Hepatocyte (in vitro differentiated cells): ENCODE data around the gene DESI1. TPM values are rescaled to one million over a fixed set of nuclear protein-coding genes. Genes with fewer than 3 reads are reported as not detected.

Experiments used
- DNase-seq: peaks from one replicate; pipeline ENCODE4 v3.0.0-alpha.2; 2016; ENCODE audit warnings: low spot score
- H2AFZ ChIP-seq: fragments of 200-600 bp; sonication (generic); 2 replicates; pipeline ENCODE4 v1.6.0; 2016; ENCODE audit warnings: antibody characterized with exemption, mild to moderate bottlenecking
- H3K27ac ChIP-seq: fragments of 200-600 bp; sonication (generic); 2 replicates; pipeline ENCODE4 v1.5.1; 2016; ENCODE audit warnings: mild to moderate bottlenecking
- H3K27me3 ChIP-seq: fragments of 200-600 bp; sonication (generic); 2 replicates; pipeline ENCODE4 v1.6.1; 2016
- H3K36me3 ChIP-seq: fragments of 200-600 bp; sonication (generic); replicated peaks from 2 replicates; pipeline ENCODE4 v1.5.1; 2016; ENCODE audit warnings: low read depth; ENCODE audit not compliant: insufficient read depth
- H3K4me1 ChIP-seq: fragments of 200-600 bp; sonication (generic); 2 replicates; pipeline ENCODE4 v1.5.1; 2016; ENCODE audit warnings: mild to moderate bottlenecking, moderate library complexity; ENCODE audit not compliant: insufficient read depth
- H3K4me2 ChIP-seq: fragments of 200-600 bp; sonication (generic); 2 replicates; pipeline ENCODE4 v1.6.0; 2016
- H3K4me3 ChIP-seq: fragments of 200-600 bp; sonication (generic); 2 replicates; pipeline ENCODE4 v1.5.1; 2016; ENCODE audit warnings: mild to moderate bottlenecking
- H3K79me2 ChIP-seq: fragments of 200-600 bp; sonication (generic); 2 replicates; pipeline ENCODE4 v1.6.0; 2017; ENCODE audit warnings: mild to moderate bottlenecking
- H3K9me2 ChIP-seq: fragments of 200-600 bp; sonication (generic); replicated peaks from 2 replicates; pipeline ENCODE4 v1.6.0; 2017; ENCODE audit warnings: mild to moderate bottlenecking; ENCODE audit not compliant: insufficient read depth
- H3K9me3 ChIP-seq: fragments of 200-600 bp; sonication (generic); 2 replicates; pipeline ENCODE4 v1.5.1; 2016; ENCODE audit warnings: low read depth, mild to moderate bottlenecking
- H4K20me1 ChIP-seq: fragments of 200-600 bp; sonication (generic); 2 replicates; pipeline ENCODE4 v1.6.0; 2016; ENCODE audit warnings: mild to moderate bottlenecking; ENCODE audit not compliant: insufficient read depth, poor library complexity, severe bottlenecking
- CTCF ChIP-seq: fragments of 200-600 bp; sonication (generic); IDR thresholded peaks from 2 replicates; pipeline ENCODE4 v1.5.1; 2016; ENCODE audit warnings: antibody characterized with exemption, mild to moderate bottlenecking; ENCODE audit not compliant: poor library complexity
- EZH2 ChIP-seq: fragments of 200-600 bp; sonication (generic); IDR thresholded peaks from 2 replicates; pipeline ENCODE4 v1.6.1; 2016; ENCODE audit warnings: antibody characterized with exemption, mild to moderate bottlenecking, borderline replicate concordance
- EZH2phosphoT487 ChIP-seq: fragments of 200-600 bp; sonication (generic); IDR thresholded peaks from one replicate; pipeline ENCODE4 v1.6.1; 2018; ENCODE audit warnings: antibody characterized with exemption, mild to moderate bottlenecking, low read depth, moderate library complexity; ENCODE audit not compliant: unreplicated experiment, severe bottlenecking
- WGBS: methylation state at CpG from one replicate; pipeline ENCODE4 v1.1.6; 2016; ENCODE audit warnings: low lambda C conversion rate; ENCODE audit errors: missing lambda C conversion rate; 5-methylcytosine and 5-hydroxymethylcytosine counted together
- polyA plus RNA-seq: library from polyadenylated mRNA; unstranded; fragments of >200 nt; fragmentation: Nextera tagmentation; extraction: Ambion mirVana; gene quantifications from 2 replicates; pipeline ENCODE4 v1.2.1, GENCODE V29; 2016
- total RNA-seq: library from RNA; depleted of rRNA; stranded (reverse); fragments of >200 nt; gene quantifications from 2 replicates; pipeline ENCODE4 v1.2.3, GENCODE V29; 2014

DESI1 gene
- total and polyA plus RNA-seq, 2 experiments from 2014 or later: 29.0 to 32.5 TPM

GRCh38 chr22:41584881-41585280, 36.0 kb downstream of the DESI1 start:
- no peak for TF ChIP-seq CTCF
- no peak for TF ChIP-seq EZH2phosphoT487
- TF ChIP-seq EZH2: no peak
- H3K27me3 ChIP-seq: no peaks in the 10 kb centered on the region
- H3K36me3 ChIP-seq: no peaks in the 10 kb centered on the region
- DNase-seq: no peak
- H3K9me2 ChIP-seq: no peaks in the 10 kb centered on the region
- H2AFZ ChIP-seq: no peak overlapping the region
- no peak overlapping the region for H3K4me3 ChIP-seq
- H3K27ac ChIP-seq: no peak overlapping the region
- WGBS: 96% methylated on average over 6 of the region's 6 CpGs
- no peak overlapping the region for H3K4me2 ChIP-seq
- peaks cover 37% of the 10 kb centered on the region for H3K79me2 ChIP-seq
- H4K20me1 ChIP-seq: no peaks in the 10 kb centered on the region
- no peaks in the 10 kb centered on the region for H3K9me3 ChIP-seq
- H3K4me1 ChIP-seq: peaks cover 11% of the 10 kb centered on the region

DNA sequence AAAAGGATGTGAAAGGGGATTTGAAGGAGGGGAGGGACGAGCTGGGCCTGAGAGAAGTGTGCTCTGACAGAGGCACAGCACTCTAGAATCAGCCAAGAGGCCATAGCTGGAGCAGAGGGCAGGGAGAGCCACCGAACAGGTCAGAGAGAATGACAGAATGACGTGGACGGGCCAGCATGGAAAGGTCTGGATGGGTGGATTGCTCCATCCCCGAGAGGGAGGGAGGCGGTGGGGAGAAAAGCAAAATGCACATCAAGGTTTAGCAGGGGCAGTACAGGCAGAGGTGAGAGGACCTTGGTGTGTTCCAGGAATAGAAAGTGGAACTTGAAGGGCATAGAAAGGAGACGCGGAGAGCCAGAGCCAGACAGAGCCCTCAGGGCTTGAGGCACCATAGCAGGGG, 38.1 kb downstream of the DESI1 start:
- H3K36me3 ChIP-seq: no peaks in the 10 kb centered on the region
- H3K4me1 ChIP-seq: no peaks in the 10 kb centered on the region
- no peaks in the 10 kb centered on the region for H3K27me3 ChIP-seq
- no peak overlapping the region for H2AFZ ChIP-seq
- DNase-seq: no peak
- H3K4me2 ChIP-seq: no peak overlapping the region
- H4K20me1 ChIP-seq: no peaks in the 10 kb centered on the region
- TF ChIP-seq EZH2 (no peak), CTCF (no peak), EZH2phosphoT487 (no peak)
- no peaks in the 10 kb centered on the region for H3K9me3 ChIP-seq
- H3K79me2 ChIP-seq: peaks cover 22% of the 10 kb centered on the region
- H3K27ac ChIP-seq: no peak overlapping the region
- WGBS: 88% methylated on average over 8 of the region's 8 CpGs
- no peak overlapping the region for H3K4me3 ChIP-seq
- no peaks in the 10 kb centered on the region for H3K9me2 ChIP-seq

DNA sequence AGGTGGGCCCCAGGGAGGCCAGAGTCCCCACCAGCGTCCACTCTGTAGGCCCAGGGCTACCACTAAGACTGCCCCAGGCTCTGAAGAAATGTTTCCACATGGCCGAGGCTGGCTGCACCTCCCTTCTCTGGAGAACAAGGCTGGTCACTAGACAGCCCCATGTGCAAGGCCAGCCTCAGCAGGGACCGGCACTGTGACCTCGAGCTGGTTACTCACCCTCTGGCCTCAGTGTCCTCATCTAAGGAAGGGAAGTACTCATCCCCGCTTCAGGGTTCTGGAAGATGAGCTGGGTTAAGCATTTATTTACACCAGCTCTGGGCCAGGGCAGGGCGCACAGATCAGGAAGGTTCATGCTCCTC, 40.9 kb downstream of the DESI1 start:
- Histone ChIP-seq H3K36me3 (no peaks in the 10 kb centered on the region), H3K4me3 (no peak overlapping the region), H2AFZ (no peak overlapping the region), H3K9me3 (no peaks in the 10 kb centered on the region), H3K79me2 (peaks cover 2% of the 10 kb centered on the region), H4K20me1 (no peaks in the 10 kb centered on the region), H3K27me3 (no peaks in the 10 kb centered on the region), H3K4me1 (no peaks in the 10 kb centered on the region), H3K27ac (no peak overlapping the region), H3K9me2 (no peaks in the 10 kb centered on the region), H3K4me2 (no peak overlapping the region)
- 93% methylated on average over 6 of the region's 6 CpGs for WGBS
- TF ChIP-seq EZH2 (no peak), CTCF (no peak), EZH2phosphoT487 (no peak)
- DNase-seq: no peak
